ENCODE measurements around the gene FXR2.
A peak's percentile ranks its signal among the peaks of the same experiment; 100 is the strongest.

FXR2 gene

DNA sequence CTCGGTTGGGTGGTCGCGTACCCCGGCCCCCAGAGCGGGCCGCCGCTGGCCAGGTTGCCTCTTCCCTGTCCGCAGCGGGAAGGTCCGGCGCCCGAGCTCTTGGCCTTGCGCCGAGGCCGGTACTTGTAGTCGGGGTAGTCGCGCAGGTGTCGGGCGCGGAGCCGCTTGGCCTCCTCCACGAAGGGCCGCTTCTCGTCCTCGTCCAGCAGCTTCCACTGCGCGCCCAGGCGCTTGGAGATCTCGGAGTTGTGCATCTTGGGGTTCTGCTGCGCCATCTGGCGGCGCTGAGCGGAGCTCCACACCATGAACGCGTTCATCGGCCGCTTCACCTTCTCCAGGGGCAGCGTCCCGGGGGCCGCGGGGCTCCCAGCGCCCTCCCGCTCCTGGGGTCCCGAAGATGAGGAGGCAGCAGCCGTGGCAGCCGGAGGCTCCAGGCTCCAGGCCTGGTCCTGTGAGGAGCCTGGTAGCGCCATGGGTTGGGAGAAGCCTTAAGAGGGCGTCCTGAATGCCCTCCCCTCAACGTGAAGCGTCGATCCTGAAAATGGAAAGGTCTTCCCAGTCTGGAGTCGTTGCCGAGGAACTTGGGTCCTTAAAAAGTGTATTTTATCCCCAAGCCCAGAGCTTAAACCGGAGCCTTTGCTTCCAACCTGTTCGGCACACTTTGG, 25.4 kb downstream of the FXR2 start:
- peak overlapping the region; percentile 18 for H3K4me3 ChIP-seq (replicated peaks; ENCODE audit: low read depth, low read length)
- DNase-seq (ENCODE audit: extremely low read depth, low read depth) = no peak
- TF ChIP-seq, protein P1, sequence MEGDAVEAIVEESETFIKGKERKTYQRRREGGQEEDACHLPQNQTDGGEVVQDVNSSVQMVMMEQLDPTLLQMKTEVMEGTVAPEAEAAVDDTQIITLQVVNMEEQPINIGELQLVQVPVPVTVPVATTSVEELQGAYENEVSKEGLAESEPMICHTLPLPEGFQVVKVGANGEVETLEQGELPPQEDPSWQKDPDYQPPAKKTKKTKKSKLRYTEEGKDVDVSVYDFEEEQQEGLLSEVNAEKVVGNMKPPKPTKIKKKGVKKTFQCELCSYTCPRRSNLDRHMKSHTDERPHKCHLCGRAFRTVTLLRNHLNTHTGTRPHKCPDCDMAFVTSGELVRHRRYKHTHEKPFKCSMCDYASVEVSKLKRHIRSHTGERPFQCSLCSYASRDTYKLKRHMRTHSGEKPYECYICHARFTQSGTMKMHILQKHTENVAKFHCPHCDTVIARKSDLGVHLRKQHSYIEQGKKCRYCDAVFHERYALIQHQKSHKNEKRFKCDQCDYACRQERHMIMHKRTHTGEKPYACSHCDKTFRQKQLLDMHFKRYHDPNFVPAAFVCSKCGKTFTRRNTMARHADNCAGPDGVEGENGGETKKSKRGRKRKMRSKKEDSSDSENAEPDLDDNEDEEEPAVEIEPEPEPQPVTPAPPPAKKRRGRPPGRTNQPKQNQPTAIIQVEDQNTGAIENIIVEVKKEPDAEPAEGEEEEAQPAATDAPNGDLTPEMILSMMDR (IDR thresholded peaks at IDR 0.05; ENCODE audit: low read depth, low read length, missing control alignments) = peak; percentile 88

DNA sequence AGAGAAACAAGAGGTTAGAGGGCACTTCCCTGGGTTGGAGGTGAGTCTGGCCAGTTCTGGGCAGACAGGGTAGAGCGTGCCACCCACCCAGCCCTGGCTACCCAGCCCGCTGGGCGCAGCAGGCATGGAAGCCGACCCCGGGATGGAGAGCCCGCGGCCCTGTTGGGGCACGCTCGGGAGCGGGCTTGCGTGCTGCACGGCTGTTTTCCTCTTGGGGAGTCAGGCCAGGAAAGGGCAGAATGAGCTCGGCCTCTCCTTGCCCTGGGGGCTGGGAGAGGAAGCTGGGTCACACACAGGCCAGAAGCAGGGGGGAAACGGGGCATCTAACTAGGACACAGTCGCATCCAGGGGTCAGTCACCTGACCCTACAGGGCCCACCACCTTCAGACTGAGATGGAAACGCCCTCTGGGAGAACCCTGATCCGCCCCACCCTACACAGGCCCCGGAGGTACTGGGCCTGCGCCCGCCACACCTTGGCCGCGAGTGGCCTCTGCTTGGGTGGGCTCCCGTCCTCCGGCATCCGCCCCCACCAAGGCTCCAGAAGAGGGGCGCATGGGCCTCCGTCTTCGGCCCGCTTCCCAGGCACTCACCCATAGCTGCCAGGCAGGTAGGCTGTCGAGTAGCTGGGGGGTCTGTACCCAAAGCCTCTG, 26.0 kb downstream of the FXR2 start:
- no peak for DNase-seq (ENCODE audit: extremely low read depth, low read depth)
- peak overlapping the region; percentile 18 for H3K4me3 ChIP-seq (replicated peaks; ENCODE audit: low read depth, low read length)

DNA sequence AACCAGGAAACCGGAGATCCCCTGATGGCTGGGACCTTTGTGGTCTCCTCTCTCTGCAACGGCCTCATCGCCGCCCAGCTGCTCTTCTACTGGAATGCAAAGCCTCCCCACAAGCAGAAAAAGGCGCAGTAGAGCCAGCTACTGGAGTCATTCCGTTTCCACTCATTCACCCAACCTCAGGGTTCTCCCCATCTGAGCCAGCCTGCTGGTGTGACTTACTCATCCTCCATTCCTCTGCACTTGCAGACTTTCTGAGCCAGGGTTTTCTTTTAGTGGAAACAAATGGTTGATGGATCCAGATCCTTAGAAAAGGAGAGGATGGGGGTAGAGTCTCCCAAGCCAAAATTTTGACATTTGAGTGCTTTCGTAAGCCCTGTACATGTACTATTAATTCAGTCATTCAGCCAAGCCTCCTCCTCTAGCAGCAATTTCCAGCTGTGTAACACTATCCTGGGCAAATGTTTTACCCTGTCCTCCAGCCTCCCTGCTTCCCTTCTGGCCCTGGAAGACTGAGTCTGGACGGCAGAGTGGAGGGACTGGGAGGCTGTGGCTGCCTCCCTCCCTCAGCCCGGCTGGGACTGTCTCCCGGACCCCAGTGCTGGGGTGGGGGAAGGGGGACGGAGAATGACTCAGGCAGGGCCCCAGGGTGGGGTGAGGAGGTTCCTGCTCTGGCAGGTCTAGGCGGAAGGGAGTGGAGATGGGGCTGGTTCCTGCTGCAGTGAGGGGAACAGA, 27.1 kb downstream of the FXR2 start:
- no peak overlapping the region; the same call in 1 of the 2 replicates for H3K4me3 ChIP-seq (replicated peaks; ENCODE audit: low read depth, low read length)
- TF ChIP-seq, protein P1 (IDR thresholded peaks at IDR 0.05; ENCODE audit: low read depth, low read length, missing control alignments) = no peak
- peak; percentile 70 for DNase-seq (ENCODE audit: extremely low read depth, low read depth)

More for the DNA sequence above, 26.0 kb downstream of the FXR2 start:
- TF ChIP-seq, protein P1 (IDR thresholded peaks at IDR 0.05; ENCODE audit: low read depth, low read length, missing control alignments) = no peak

DNA sequence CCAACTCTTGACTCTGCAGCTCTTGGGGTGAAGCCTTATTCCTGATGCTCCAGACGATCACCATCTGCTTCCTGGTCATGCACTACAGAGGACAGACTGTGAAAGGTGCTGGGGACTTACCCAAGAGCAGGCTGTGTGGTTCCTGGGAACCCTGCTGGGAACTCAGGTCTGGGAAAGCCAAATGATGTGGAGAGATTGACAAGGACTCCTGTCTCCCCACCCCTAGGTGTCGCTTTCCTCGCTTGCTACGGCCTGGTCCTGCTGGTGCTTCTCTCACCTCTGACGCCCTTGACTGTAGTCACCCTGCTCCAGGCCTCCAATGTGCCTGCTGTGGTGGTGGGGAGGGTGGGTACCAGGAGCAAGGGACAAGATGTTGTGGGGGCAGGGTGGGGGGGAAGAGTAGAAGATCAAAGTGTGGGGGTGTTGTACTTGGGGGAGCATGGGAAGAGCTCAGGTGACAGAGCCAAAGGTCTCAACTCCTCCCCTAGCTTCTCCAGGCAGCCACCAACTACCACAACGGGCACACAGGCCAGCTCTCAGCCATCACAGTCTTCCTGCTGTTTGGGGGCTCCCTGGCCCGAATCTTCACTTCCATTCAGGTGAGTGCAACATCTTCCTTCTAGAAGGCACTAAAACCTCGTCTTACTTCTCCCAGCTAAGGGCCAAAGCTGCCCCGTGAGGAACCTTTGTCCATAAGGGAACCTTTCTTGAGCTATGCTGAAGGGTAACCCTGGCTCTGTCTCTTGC, 27.9 kb downstream of the FXR2 start:
- DNase-seq (ENCODE audit: extremely low read depth, low read depth) = no peak
- TF ChIP-seq, protein P1 (IDR thresholded peaks at IDR 0.05; ENCODE audit: low read depth, low read length, missing control alignments) = no peak
- no peak overlapping the region for H3K4me3 ChIP-seq (replicated peaks; ENCODE audit: low read depth, low read length)

DNA sequence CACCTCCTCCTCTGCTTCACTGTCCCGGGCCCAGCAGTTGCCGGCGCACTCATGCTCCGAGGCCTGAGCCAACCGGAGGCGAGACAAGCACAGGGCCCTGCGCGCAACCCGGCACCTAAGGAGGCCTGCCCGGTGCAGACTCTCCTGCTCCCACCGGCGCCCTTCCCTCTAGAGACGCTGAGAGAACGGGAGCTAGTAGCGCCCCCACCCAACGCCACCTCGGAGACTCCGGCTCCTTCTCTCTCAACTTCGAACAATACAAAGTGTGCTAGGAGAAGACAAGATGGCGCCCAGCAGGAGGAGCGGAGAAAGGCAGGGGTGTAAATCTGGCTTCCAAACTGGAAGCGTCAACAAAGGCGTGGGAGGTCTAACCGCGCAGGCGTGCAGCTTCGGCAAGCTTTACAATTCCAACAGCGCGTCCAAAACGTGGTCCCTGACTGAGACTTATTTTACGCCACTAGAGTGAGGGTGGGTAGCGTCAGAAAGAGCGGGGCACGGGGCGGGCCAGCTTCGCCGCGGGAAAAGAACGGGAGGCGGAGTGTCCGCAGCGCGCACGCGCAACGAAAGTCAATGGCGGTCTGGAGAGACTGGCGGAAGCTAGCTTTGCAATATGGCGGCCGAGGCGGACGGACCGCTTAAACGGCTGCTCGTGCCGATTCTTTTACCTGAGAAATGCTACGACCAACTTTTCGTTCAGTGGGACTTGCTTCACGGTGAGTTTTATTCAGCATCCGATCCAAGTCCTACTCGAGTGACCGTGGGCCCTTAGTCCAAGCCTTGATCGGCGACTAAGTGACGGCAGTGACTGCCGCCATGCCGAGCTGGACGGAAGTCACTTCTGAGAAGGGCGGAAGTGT, 31.2 kb downstream of the FXR2 start, which contains the start of gene MPDU1:
MPDU1 (plus strand) TSS at position 600 of the 857 bp plus-strand sequence; CDS start at position 611, 11 bp downstream.
- H3K4me3 ChIP-seq (replicated peaks; ENCODE audit: low read depth, low read length) = peak within 1 kb of the TSS; percentile 72
- TF ChIP-seq, protein P1 (IDR thresholded peaks at IDR 0.05; ENCODE audit: low read depth, low read length, missing control alignments) = no peak
- peak; percentile 97 for DNase-seq (ENCODE audit: extremely low read depth, low read depth)
